Prostate gland (tissue), 2 donors: ENCODE measurements around the gene NOTCH2. TPM values are rescaled to one million over a fixed set of nuclear protein-coding genes. Genes with fewer than 3 reads are reported as not detected.
A peak's percentile ranks its signal among the peaks of the same experiment; 100 is the strongest.
"Not testable (repeated sequence)": the region's sequence is repeated elsewhere in the genome, so short reads cannot be mapped to it uniquely, and the experiment has no call there.

ENCODE experiments used
- DNase-seq: peaks from one replicate; pipeline ENCODE4 v3.0.0-alpha.2; 2019; ENCODE audit warnings: low spot score
- H3K27ac ChIP-seq, 2 donors: fragments of 200-600 bp; sonication (generic); 2 replicates each; pipeline ENCODE4 v1.5.1; 2017 to 2019
- H3K27me3 ChIP-seq: fragments of 200-600 bp; sonication (generic); replicated peaks from 2 replicates; pipeline ENCODE4 v1.5.1; 2019; ENCODE audit not compliant: insufficient read depth
- H3K36me3 ChIP-seq, 2 donors: fragments of 200-600 bp; sonication (generic); 1 replicate in 1 of 2; 2 replicates in 1 of 2; pipeline versions ENCODE4 v1.5.1 to v1.8.1; 2017 to 2019
- H3K4me1 ChIP-seq: fragments of 200-600 bp; sonication (generic); replicated peaks from 2 replicates; pipeline ENCODE4 v1.5.1; 2019
- H3K4me3 ChIP-seq, 2 donors: fragments of 200-600 bp; sonication (generic); 2 replicates each; pipeline ENCODE4 v1.5.1; 2017 to 2019
- H3K9me3 ChIP-seq: fragments of 200-600 bp; sonication (generic); 2 replicates; pipeline ENCODE4 v1.5.1; 2017
- WGBS: methylation state at CpG from one replicate; pipeline ENCODE4 v1.1.5; 2018; 5-methylcytosine and 5-hydroxymethylcytosine counted together
- intact Hi-C: fragments of 100-400 bp; cut with DNase I; formaldehyde crosslinking; loops from one replicate; pipeline ENCODE4 v1.14.2; 2022
- total RNA-seq, 2 donors: library from RNA; depleted of rRNA; stranded (reverse); fragments of >200 nt; gene quantifications; one replicate each; pipeline ENCODE4 v1.1.0, GENCODE V29; 2016

The NOTCH2 gene
- total RNA-seq, 2 donors from 2014 or later, result 77.7 to 231 TPM

DNA sequence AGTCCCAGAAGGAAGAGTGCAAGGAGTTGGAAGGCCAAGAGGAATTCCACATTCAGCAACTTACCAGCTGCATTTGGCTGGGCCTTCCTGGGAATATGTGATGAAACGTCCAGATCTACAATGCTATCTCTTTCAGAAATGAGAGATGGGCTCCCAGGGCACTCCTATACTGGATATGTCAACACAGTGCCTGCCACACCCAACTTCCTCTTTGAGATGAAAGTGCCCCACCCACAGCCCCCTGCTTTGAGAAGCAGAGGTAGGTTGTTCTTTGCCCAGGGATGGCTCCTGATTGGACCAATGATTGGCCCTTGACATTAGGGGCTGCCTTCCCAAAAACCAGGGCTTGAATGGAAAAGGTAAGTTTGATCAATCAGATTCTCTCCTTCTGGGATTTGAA lies 31.1 kb upstream of the NOTCH2 start:
- DNase-seq, H3K9me3 ChIP-seq, H3K27me3 ChIP-seq, H3K4me1 ChIP-seq, intact Hi-C loops, H3K36me3 ChIP-seq, H3K27ac ChIP-seq, H3K4me3 ChIP-seq: not testable (repeated sequence)
- WGBS, result no CpG with 5 or more reads among the region's 1 CpG

DNA sequence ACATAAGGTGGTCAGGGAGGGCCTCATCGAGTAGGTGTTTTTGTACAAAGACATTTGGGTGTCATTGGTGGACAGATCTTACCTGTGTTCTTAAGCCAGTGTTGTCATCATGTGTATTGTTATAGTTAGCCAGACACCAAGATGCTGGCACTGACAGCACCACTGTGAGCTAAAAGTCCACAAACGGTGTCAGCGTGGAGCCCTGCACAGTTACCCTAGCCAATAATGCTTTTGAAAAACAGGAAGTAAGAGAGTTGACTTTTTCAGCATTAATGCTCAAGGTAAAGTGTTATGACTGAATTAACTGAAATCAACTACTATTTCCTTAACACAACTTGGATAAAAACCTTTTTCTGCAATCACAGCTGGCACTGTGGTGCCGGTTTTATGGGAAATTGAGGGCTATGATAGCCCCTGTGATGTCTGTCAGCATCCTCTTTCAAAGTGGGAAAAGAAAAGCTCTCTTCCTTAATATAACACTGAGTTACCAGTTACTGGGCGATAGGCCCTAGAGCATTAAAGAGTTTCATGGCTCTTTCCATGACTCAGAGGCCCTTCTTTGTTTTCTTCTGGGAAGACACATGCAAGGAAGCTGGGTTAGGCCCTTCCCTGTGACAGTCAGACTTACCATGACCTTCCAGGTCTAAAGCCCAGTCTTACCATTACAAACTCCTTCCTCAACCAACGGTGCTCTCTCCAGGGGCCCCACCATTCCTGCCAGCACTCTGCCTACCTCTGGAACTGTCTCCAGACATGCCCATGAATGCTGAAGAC lies 29.7 kb upstream of the NOTCH2 start:
- H3K36me3 ChIP-seq, DNase-seq, H3K27me3 ChIP-seq, H3K9me3 ChIP-seq, intact Hi-C loops, H3K27ac ChIP-seq, H3K4me3 ChIP-seq, H3K4me1 ChIP-seq: not testable (repeated sequence)
- WGBS, result 71% methylated on average over 1 of the region's 6 CpGs

DNA sequence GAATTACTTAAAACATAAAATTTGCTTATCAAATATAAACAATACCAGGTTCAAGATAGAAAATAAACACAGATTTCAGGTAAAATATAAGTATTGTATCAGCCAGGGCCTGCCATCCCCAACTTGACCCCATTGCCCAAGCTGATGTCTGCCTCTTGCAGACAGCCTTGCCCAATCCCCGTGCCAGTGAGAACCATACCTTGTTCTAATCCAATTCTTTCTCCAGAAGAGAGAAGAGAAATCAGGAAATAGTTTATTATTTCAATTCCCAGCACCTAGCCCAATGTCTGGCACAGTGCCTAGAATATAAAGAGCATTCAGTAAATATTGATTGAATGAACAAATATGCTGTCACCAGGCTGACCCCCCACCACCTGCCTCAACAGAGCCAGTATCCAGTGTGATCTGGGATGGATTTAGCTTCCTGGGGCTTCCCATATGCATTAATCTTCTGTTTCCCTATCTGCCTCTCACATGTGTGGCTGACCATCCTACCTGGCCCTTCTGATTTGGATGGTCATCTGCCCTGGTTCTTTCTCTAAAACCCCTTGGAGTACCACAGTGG lies 27.6 kb upstream of the NOTCH2 start:
- H3K9me3 ChIP-seq, H3K4me1 ChIP-seq, H3K27ac ChIP-seq, H3K36me3 ChIP-seq, DNase-seq, intact Hi-C loops, H3K27me3 ChIP-seq, H3K4me3 ChIP-seq: not testable (repeated sequence)
- 89% methylated on average over 1 of the region's 1 CpG for WGBS

DNA sequence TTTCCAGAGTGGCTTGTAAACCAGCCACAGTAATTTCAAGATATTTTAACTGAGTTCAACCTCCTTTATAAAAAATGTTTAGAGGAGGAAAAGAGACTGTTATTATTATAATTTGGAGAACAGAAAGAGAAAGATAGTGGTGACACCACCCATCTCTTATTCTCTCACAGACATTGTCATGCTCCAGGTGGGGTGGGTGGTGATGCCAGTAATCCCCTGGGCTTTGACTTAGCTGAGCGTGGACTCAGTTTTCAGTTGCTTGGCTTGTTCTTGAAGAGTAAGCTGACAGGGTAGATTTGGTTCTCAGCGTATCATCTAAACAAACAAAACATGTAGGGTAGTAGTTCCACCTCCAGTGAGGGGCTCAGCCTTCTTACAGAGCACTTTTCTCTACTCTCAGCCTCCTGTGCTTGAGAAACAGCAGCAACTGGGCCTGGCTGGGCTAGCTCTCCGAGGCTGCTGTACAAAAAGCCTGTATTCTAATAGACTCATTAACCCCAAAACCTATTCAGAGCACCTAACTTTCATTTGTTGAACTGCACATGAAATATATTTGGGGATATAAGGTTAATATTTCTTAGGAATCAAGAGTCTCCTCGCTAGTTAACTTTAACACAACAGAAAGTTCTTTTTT lies 24.2 kb upstream of the NOTCH2 start:
- H3K4me3 ChIP-seq, H3K9me3 ChIP-seq, DNase-seq, H3K36me3 ChIP-seq, intact Hi-C loops, H3K4me1 ChIP-seq, H3K27me3 ChIP-seq, H3K27ac ChIP-seq: not testable (repeated sequence)
- 80% methylated on average over 2 of the region's 4 CpGs for WGBS

DNA sequence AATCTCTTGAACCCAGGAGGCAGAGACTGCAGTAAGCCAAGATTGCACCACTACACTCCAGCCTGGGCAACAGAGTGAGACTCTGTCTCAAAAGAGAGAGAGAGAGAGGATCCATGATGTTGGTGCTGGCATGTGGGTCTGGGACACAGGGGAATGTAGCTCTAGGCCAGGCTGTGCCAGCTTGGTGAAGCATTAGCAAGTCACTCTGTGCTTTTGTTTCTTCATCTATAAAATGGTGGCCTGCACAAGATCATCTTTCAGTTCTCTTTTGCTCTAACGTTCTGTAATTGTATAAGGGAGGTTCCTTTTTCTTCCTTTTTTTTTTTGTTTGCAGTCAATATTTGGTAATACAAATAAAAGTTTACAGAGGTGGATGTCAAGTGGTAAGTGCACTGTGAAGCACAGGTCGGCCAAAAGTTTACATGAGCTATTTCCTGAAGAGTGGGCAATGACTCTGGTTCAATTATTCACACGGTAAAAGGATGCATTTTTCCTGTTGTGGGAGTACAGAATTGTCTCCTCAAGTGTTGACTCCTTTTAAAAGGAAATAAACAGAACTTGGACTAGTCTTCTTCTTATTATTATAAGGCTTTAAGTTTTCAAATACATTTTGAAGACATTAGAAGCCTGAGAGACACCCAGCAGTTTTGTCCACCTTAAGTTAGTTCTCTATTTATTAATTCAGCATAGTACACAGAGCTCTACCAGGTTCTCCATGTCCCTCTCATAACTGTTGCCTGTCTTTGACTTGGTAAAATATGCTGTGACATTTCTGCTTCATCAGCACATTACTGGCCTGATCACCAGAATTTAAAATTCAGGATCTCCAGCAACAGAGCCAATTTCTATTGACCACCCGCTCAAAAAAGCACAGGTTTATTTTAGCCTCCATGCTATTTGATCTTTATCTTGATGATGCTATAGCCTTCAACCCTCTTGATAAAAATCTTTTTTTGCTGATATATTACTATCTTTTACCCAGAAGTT lies 23.1 kb upstream of the NOTCH2 start:
- intact Hi-C loops, H3K27me3 ChIP-seq, H3K4me1 ChIP-seq, H3K9me3 ChIP-seq, DNase-seq, H3K4me3 ChIP-seq, H3K36me3 ChIP-seq, H3K27ac ChIP-seq: not testable (repeated sequence)
- 31% methylated on average over 4 of the region's 4 CpGs for WGBS

DNA sequence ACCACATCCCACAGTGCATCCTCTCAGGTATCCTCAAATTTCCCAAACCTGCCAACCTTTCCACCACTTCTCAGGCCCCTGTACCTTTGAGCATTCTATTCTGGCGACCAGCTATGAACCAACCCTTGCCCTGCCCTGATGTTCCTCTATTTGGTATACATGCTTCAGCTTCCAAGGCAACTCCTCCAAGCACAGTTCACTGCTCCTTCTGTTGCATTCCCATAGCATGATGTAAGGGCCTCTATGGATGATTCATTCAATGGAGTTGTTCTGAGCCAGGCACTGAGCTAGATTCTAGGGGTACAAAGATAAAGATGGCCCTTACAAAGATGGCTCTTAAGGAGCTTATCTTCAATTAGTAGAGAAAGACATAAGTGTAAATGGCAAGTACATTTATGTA lies 21.4 kb upstream of the NOTCH2 start:
- no CpG with 5 or more reads among the region's 1 CpG for WGBS
- H3K4me1 ChIP-seq, H3K9me3 ChIP-seq, intact Hi-C loops, H3K27me3 ChIP-seq, H3K4me3 ChIP-seq, DNase-seq, H3K27ac ChIP-seq, H3K36me3 ChIP-seq: not testable (repeated sequence)

DNA sequence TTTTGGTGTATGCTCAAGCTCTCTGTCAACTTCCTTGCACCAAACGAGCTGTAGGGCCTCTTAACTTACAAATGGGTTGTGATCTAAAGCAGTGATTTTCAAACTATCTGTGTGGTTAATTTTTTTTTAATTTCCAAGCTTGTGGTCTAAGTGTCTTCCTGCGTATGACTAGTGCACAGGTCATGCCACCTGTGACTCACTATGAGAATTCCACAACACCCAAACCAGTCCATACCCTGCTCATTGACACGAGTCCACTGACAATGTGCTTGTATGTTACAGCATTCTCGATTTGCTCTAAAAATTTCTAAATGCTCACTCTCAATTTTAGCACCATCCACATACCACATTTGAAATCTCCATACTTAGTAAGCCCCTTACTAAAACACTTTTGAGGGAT lies 18.5 kb upstream of the NOTCH2 start:
- H3K4me3 ChIP-seq, H3K27me3 ChIP-seq, DNase-seq, H3K9me3 ChIP-seq, H3K36me3 ChIP-seq, H3K4me1 ChIP-seq, intact Hi-C loops, H3K27ac ChIP-seq: not testable (repeated sequence)
- 89% methylated on average over 3 of the region's 4 CpGs for WGBS

DNA sequence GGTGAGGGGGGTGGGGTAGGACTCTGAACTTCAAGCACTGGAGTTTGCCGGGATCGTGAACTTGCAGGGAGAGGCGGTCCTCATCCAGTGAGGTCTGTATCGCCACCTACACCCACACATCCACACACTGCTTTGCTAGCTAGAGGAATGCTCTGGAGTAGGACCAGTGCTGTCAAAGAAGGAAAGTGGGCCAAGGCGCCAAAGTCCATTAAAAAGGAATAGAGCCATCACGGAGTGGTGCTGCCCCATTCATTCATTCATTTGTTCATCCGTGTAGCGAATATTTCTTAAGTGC lies 405 bp upstream of the NOTCH2 start:
- H3K4me1 ChIP-seq, H3K9me3 ChIP-seq, H3K4me3 ChIP-seq, H3K27ac ChIP-seq, H3K36me3 ChIP-seq, DNase-seq, intact Hi-C loops, H3K27me3 ChIP-seq: not testable (repeated sequence)
- WGBS, result no CpG with 5 or more reads among the region's 8 CpGs

DNA sequence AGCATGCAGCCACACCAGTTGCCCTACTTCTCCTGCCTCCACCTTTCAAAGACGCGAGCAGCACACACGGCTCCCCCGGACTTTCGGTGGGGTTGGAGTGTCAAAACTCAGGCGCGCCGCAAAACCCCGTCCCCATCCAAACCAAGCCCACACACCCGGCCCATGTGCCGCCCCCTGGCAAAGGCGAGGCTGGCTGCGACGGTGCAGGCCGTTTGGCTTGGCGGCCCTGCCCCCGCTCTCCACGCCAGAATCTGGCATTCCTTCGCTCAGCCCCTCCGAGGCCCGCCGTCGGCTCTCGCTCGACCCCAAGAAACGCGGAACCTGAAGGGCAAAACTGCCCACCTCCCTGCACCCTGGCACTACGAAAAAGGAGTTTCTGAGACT lies 787 bp downstream of the NOTCH2 start:
- H3K36me3 ChIP-seq, H3K9me3 ChIP-seq, H3K4me1 ChIP-seq, H3K27me3 ChIP-seq, intact Hi-C loops: not testable (repeated sequence)
- Histone ChIP-seq H3K4me3 (peak overlapping the region; percentile 57 to 77), H3K27ac (peak overlapping the region; percentile 84 to 89)
- DNase-seq, result peak; percentile 7
- WGBS, result no CpG with 5 or more reads among the region's 28 CpGs

DNA sequence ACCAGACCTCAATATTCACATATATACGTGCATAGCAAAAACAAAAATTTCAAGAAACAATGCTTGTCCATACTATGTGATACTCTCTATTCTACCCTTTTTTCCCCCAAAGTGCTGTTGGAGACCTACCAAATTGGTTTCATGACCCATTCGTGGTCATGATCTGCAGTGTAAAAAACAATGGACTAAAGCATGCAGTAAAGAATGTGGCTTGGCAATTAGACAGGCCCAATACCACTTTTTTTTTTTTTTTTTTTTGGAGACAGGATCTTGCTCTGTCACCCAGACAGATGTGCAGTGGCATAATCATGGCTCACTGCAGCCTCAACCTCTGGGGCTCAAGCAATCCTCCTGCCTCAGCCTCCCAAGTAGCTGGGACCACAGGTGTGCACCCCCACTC lies 21.3 kb downstream of the NOTCH2 start:
- intact Hi-C loops, DNase-seq: not testable (repeated sequence)
- 44% methylated on average over 1 of the region's 2 CpGs for WGBS

DNA sequence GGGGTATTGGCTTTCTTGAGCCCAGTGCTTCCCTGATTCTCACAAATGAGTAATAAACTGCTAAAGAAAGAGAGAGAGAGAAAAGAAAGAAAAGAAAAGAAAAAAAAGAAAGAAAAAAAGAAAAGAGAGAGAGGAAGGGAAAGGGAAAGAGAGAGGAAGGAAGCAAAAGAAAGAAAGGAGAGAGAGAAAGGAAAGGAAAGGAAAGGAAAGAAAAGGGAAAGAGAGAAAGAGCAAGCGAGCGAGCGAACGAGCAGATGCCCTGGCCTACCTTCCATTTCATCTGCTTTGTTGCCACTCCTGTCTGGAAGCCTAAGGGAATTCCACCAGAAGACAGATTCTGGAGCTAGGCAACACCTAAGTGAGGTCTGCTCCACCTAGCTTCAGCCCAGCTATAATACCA lies 27.7 kb downstream of the NOTCH2 start:
- DNase-seq, H3K36me3 ChIP-seq, H3K4me3 ChIP-seq, H3K4me1 ChIP-seq, H3K27me3 ChIP-seq, H3K9me3 ChIP-seq, H3K27ac ChIP-seq, intact Hi-C loops: not testable (repeated sequence)
- WGBS, result 100% methylated on average over 4 of the region's 4 CpGs

More for the DNA sequence above, 21.3 kb downstream of the NOTCH2 start:
- H3K4me1 ChIP-seq, H3K36me3 ChIP-seq, H3K9me3 ChIP-seq, H3K4me3 ChIP-seq, H3K27me3 ChIP-seq, H3K27ac ChIP-seq: not testable (repeated sequence)

DNA sequence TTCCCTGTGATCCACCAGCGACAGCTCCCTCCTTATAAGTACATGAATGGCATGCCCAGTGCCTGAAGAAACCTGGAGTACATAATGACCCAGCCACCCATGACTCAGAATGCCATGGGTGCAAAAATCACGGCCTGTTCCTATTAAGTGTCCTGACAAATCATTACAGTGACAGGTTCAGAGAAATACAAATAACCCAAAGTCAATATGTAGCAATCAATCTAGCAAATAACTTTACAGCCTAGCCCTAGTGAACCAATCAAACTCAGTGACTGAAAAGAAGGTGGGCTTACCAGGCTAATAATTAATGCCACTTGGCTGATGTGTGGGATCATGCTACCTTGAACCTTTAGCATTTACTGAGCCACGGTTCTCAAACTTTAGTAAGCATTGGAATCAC lies 37.2 kb downstream of the NOTCH2 start:
- no CpG with 5 or more reads among the region's 3 CpGs for WGBS
- H3K9me3 ChIP-seq, H3K36me3 ChIP-seq, intact Hi-C loops, H3K27ac ChIP-seq, H3K27me3 ChIP-seq, H3K4me1 ChIP-seq, H3K4me3 ChIP-seq: not testable (repeated sequence)
- DNase-seq, result peak; percentile 37
